ENCODE results near the gene CNTF. TPM values are rescaled to one million over a fixed set of nuclear protein-coding genes. Genes with fewer than 3 reads are reported as not detected.

The CNTF gene
- total and polyA plus RNA-seq, 8 donors, result 0.28 to 0.63 (median 0.46) TPM

GRCh38 chr11:58600510-58600909, 22.0 kb upstream of the CNTF start:
- Histone ChIP-seq H3K4me3 (no peak overlapping the region), H3K36me3 (no peaks in the 10 kb centered on the region), H3K27me3 (no peaks in the 10 kb centered on the region), H3K27ac (no peak overlapping the region), H3K9me3 (no peaks in the 10 kb centered on the region), H3K4me1 (peaks cover 3 to 25% (median 3%) of the 10 kb centered on the region in 3 donors)
- TF ChIP-seq CTCF (IDR thresholded peaks at IDR 0.05), result no peak
- 84 to 85% methylated on average over 2 of the region's 2 CpGs for WGBS, 2 donors
- intact Hi-C loops (cut with DNase I), result no loop called here
- no peak for FAIRE-seq
- no peak for ATAC-seq
- no peak for DNase-seq

GRCh38 chr11:58606930-58607714, 15.3 kb upstream of the CNTF start:
- FAIRE-seq (peak; percentile 13), DNase-seq (no peak), ATAC-seq (no peak)
- WGBS, 2 donors, result 78 to 81% methylated on average over 4 of the region's 4 CpGs
- Histone ChIP-seq H3K4me3 (no peak overlapping the region), H3K36me3 (peaks cover 0 to 18% (median 9%) of the 10 kb centered on the region in 3 donors), H3K27ac (no peak overlapping the region), H3K9me3 (no peaks in the 10 kb centered on the region), H3K4me1 (no peaks in the 10 kb centered on the region), H3K27me3 (no peaks in the 10 kb centered on the region)
- no peak for TF ChIP-seq CTCF (IDR thresholded peaks at IDR 0.05)
- intact Hi-C loops (cut with DNase I), result no loop called here

GRCh38 chr11:58608331-58608730, 14.1 kb upstream of the CNTF start:
- no peak for FAIRE-seq
- peaks cover 0 to 27% (median 20%) of the 10 kb centered on the region in 3 donors for H3K36me3 ChIP-seq
- TF ChIP-seq CTCF (IDR thresholded peaks at IDR 0.05), result no peak
- 87 to 99% methylated on average over 5 of the region's 5 CpGs for WGBS, 2 donors
- no peak for DNase-seq
- intact Hi-C loops (cut with DNase I), result no loop called here
- H3K27ac ChIP-seq, result no peak overlapping the region
- no peaks in the 10 kb centered on the region for H3K27me3 ChIP-seq
- ATAC-seq, result no peak
- H3K4me3 ChIP-seq, result no peak overlapping the region
- H3K4me1 ChIP-seq, result no peaks in the 10 kb centered on the region
- H3K9me3 ChIP-seq, result no peaks in the 10 kb centered on the region

- DNase-seq, result no peak
Measured at GRCh38 chr11:58609723-58610122, 12.7 kb upstream of the CNTF start.

More at GRCh38 chr11:58609723-58610122, 12.7 kb upstream of the CNTF start:
- FAIRE-seq, result no peak
- H3K27me3 ChIP-seq, result no peaks in the 10 kb centered on the region
- TF ChIP-seq CTCF (IDR thresholded peaks at IDR 0.05), result no peak
- intact Hi-C loops (cut with DNase I), result no loop called here
- no peak overlapping the region for H3K27ac ChIP-seq
- peaks cover 0 to 40% (median 28%) of the 10 kb centered on the region in 3 donors for H3K36me3 ChIP-seq
- H3K4me1 ChIP-seq, result no peaks in the 10 kb centered on the region
- no peak overlapping the region for H3K4me3 ChIP-seq
- no peaks in the 10 kb centered on the region for H3K9me3 ChIP-seq
- ATAC-seq, result no peak
- 91 to 93% methylated on average over 8 of the region's 8 CpGs for WGBS, 2 donors
